H1 (cell line): ENCODE data around the gene ZNF808. TPM values are rescaled to one million over a fixed set of nuclear protein-coding genes. Genes with fewer than 3 reads are reported as not detected.

Experiments used
- CTCF ChIA-PET: fragments of 300-600 bp; sonication (Branson Sonifier 250); formaldehyde crosslinking; loops from one replicate; lab custom pipeline; 2021; ENCODE audit not compliant: partially characterized antibody; lab: Charles Lee
- POLR2A ChIA-PET: fragments of 300-600 bp; sonication (Branson Sonifier 250); formaldehyde crosslinking; loops from one replicate; lab custom pipeline; 2021; ENCODE audit warnings: inconsistent platforms; ENCODE audit not compliant: partially characterized antibody; lab: Charles Lee
- DNase-seq, 2 experiments: peaks; one replicate each; pipeline versions ENCODE4 v3.0.0 to v3.0.0-alpha.2; 2010 to 2022; ENCODE audit warnings: low spot score in 2 of 2, low read depth in 1 of 2, mixed read lengths in 1 of 2
- FAIRE-seq: peaks from 2 replicates; lab custom pipeline; 2011; peaks lifted over from hg19 to GRCh38; lab: Jason Lieb, UNC
- H2AFZ ChIP-seq: 2 replicates; pipeline ENCODE4 v1.8.1; 2012; ENCODE audit warnings: low read length, inconsistent platforms
- H2AK5ac ChIP-seq: 2 replicates; pipeline ENCODE4 v1.6.1; 2013; ENCODE audit warnings: low read depth, low read length
- H2BK120ac ChIP-seq: replicated peaks from 2 replicates; pipeline ENCODE3; 2013; ENCODE audit warnings: low read depth, low read length, inconsistent platforms
- H2BK12ac ChIP-seq: 2 replicates; pipeline ENCODE4 v1.6.1; 2013; ENCODE audit warnings: low read depth, low read length
- H2BK15ac ChIP-seq: 2 replicates; pipeline ENCODE4 v1.6.1; 2013; ENCODE audit warnings: low read length
- H2BK20ac ChIP-seq: 2 replicates; pipeline ENCODE4 v1.6.1; 2013; ENCODE audit warnings: low read length
- H2BK5ac ChIP-seq: 2 replicates; pipeline ENCODE4 v1.6.1; 2013; ENCODE audit warnings: low read depth, low read length
- H3K14ac ChIP-seq: 2 replicates; pipeline ENCODE4 v1.6.1; 2013; ENCODE audit warnings: inconsistent platforms; ENCODE audit not compliant: insufficient read length
- H3K18ac ChIP-seq: 2 replicates; pipeline ENCODE4 v1.6.1; 2013; ENCODE audit warnings: low read length; ENCODE audit errors: extremely low read depth
- H3K23ac ChIP-seq: 2 replicates; pipeline ENCODE4 v1.6.1; 2013; ENCODE audit warnings: inconsistent platforms; ENCODE audit not compliant: insufficient read length
- H3K23me2 ChIP-seq: 2 replicates; pipeline ENCODE4 v1.6.1; 2013; ENCODE audit warnings: low read depth, low read length
- H3K27ac ChIP-seq: 2 replicates; pipeline ENCODE4 v1.6.1; 2011; ENCODE audit warnings: low read depth, low read length, inconsistent platforms
- H3K27me3 ChIP-seq, 4 experiments: replicated peaks in 1 of 4; 1 replicate in 1 of 4; 2 replicates in 3 of 4; pipeline versions ENCODE4 v1.6.1 to v1.8.1; 2011 to 2013; ENCODE audit warnings: low read length in 3 of 4, mild to moderate bottlenecking in 3 of 4, inconsistent platforms in 2 of 4, mixed read lengths in 2 of 4, moderate library complexity in 1 of 4; ENCODE audit not compliant: control insufficient read depth in 3 of 4, insufficient read depth in 3 of 4; ENCODE audit errors: extremely low read depth in 1 of 4
- H3K36me3 ChIP-seq, 4 experiments: 2 replicates each; pipeline versions ENCODE4 v1.6.1 to v1.8.1; 2011 to 2013; ENCODE audit warnings: mild to moderate bottlenecking in 4 of 4, low read length in 3 of 4, moderate library complexity in 2 of 4, control low read depth in 1 of 4, inconsistent platforms in 1 of 4; ENCODE audit not compliant: insufficient read depth in 4 of 4, control insufficient read depth in 2 of 4
- H3K4ac ChIP-seq: replicated peaks from 2 replicates; pipeline ENCODE3; 2013; ENCODE audit warnings: low read length, low read depth, mixed read lengths, inconsistent platforms; ENCODE audit not compliant: insufficient read length
- H3K4me1 ChIP-seq, 4 experiments: replicated peaks in 1 of 4; 1 replicate in 1 of 4; 2 replicates in 3 of 4; pipeline versions ENCODE4 v1.6.1 to v1.8.1; 2011 to 2013; ENCODE audit warnings: low read length in 3 of 4, inconsistent platforms in 2 of 4, mixed read lengths in 1 of 4; ENCODE audit not compliant: insufficient read depth in 4 of 4, control insufficient read depth in 3 of 4
- H3K4me2 ChIP-seq, 2 experiments: 2 replicates each; pipeline versions ENCODE4 v1.6.1 to v1.8.1; 2011 to 2013; ENCODE audit warnings: low read depth in 2 of 2, low read length in 2 of 2, control low read depth in 1 of 2, inconsistent platforms in 1 of 2, mild to moderate bottlenecking in 1 of 2; ENCODE audit not compliant: insufficient read depth in 1 of 2
- H3K4me3 ChIP-seq, 4 experiments: fragments of 200-600, 300-600 bp in 1 of 4; sonication (generic), shearing (Covaris generic), sonication (Bioruptor Twin) in 1 of 4; 2 replicates each; pipeline versions ENCODE4 v1.5.1 to v1.8.1; 2011 to 2016; ENCODE audit warnings: low read length in 4 of 4, low read depth in 3 of 4, control low read depth in 2 of 4, inconsistent platforms in 2 of 4, mild to moderate bottlenecking in 2 of 4, mixed read lengths in 1 of 4, moderate library complexity in 1 of 4; ENCODE audit not compliant: insufficient read depth in 2 of 4; ENCODE audit errors: extremely low read depth in 1 of 4
- H3K56ac ChIP-seq: replicated peaks from 2 replicates; pipeline ENCODE3; 2013; ENCODE audit warnings: low read depth, mild to moderate bottlenecking, mixed read lengths, low read length, inconsistent platforms; ENCODE audit not compliant: insufficient read length
- H3K79me1 ChIP-seq: 2 replicates; pipeline ENCODE4 v1.6.1; 2013; ENCODE audit warnings: low read depth, low read length, control low read depth
- H3K79me2 ChIP-seq, 2 experiments: 2 replicates each; pipeline versions ENCODE4 v1.6.1 to v1.8.1; 2012 to 2013; ENCODE audit warnings: low read length in 2 of 2, mild to moderate bottlenecking in 2 of 2, inconsistent platforms in 1 of 2; ENCODE audit not compliant: insufficient read depth in 2 of 2, control insufficient read depth in 1 of 2
- H3K9ac ChIP-seq, 4 experiments: replicated peaks in 1 of 4; 1 replicate in 1 of 4; 2 replicates in 3 of 4; pipeline versions ENCODE4 v1.6.1 to v1.8.1; 2011 to 2013; ENCODE audit warnings: low read depth in 3 of 4, low read length in 3 of 4, control low read depth in 2 of 4, mild to moderate bottlenecking in 2 of 4, moderate library complexity in 2 of 4, inconsistent platforms in 1 of 4; ENCODE audit errors: extremely low read depth in 1 of 4
- H3K9me3 ChIP-seq, 2 experiments: 2 replicates each; pipeline versions ENCODE4 v1.6.1 to v1.8.1; 2012 to 2013; ENCODE audit warnings: mild to moderate bottlenecking in 2 of 2, moderate library complexity in 2 of 2, control low read depth in 1 of 2, inconsistent platforms in 1 of 2, low read depth in 1 of 2, low read length in 1 of 2, mixed read lengths in 1 of 2; ENCODE audit not compliant: insufficient read depth in 2 of 2
- H4K20me1 ChIP-seq, 2 experiments: replicated peaks in 1 of 2; 2 replicates each; pipeline versions ENCODE3 to v1.8.1; 2011 to 2013; ENCODE audit warnings: inconsistent platforms in 2 of 2, low read length in 2 of 2, mild to moderate bottlenecking in 1 of 2; ENCODE audit not compliant: insufficient read depth in 2 of 2, control insufficient read depth in 1 of 2
- H4K5ac ChIP-seq: 2 replicates; pipeline ENCODE4 v1.6.1; 2013; ENCODE audit warnings: low read length, low read depth, mixed read lengths, inconsistent platforms; ENCODE audit not compliant: insufficient read length
- H4K8ac ChIP-seq: 2 replicates; pipeline ENCODE4 v1.8.0; 2013; ENCODE audit warnings: mild to moderate bottlenecking, moderate library complexity, low read length, inconsistent platforms; ENCODE audit not compliant: insufficient read depth; ENCODE audit errors: extremely low read depth
- H4K91ac ChIP-seq: replicated peaks from 2 replicates; pipeline ENCODE3; 2013; ENCODE audit warnings: low read length, mixed read lengths, inconsistent platforms; ENCODE audit not compliant: insufficient read length
- BACH1 ChIP-seq: IDR thresholded peaks from 2 replicates; pipeline ENCODE4 v1.6.1; 2012; ENCODE audit warnings: low read length, improper control_type of control experiment
- CEBPB ChIP-seq: IDR thresholded peaks from 2 replicates; pipeline ENCODE4 v1.6.1; 2012; ENCODE audit warnings: low read depth, low read length
- PHF8 ChIP-seq: fragments of 200-600 bp; sonication (generic); conservative IDR thresholded peaks from 2 replicates; pipeline ENCODE4 v1.7.1; 2012; ENCODE audit warnings: low read depth, mild to moderate bottlenecking, inconsistent platforms, low read length, moderate library complexity
- SP4 ChIP-seq: IDR thresholded peaks from 2 replicates; pipeline ENCODE4 v1.6.1; 2012; ENCODE audit warnings: low read length, inconsistent platforms
- WGBS, 2 experiments: shearing (Covaris generic) in 1 of 2; methylation state at CpG; one replicate each; pipeline versions ENCODE4 v1.1.6 to v1.1.7; 2013 to 2015; ENCODE audit warnings: low lambda C conversion rate in 2 of 2, mixed read lengths in 2 of 2, inconsistent platforms in 1 of 2, low coverage in 1 of 2, missing lambda C conversion rate in 1 of 2; ENCODE audit not compliant: insufficient replicate concordance in 2 of 2, insufficient coverage in 1 of 2, insufficient read length in 1 of 2; ENCODE audit errors: extremely low coverage in 1 of 2, missing lambda C conversion rate in 1 of 2; 5-methylcytosine and 5-hydroxymethylcytosine counted together
- polyA plus RNA-seq, 7 experiments: library from polyadenylated mRNA; depleted of rRNA in 3 of 7; stranded (reverse) in 5 of 7; unstranded in 2 of 7; fragments of >200 nt in 5 of 7; fragments of 200-250 nt in 2 of 7; gene quantifications; 1 replicate in 5 of 7; 2 replicates in 1 of 7; 4 replicates in 1 of 7; pipeline versions ENCODE4 v1.2.1 to v1.2.3, GENCODE V29; 2011 to 2013; ENCODE audit warnings: missing spikeins in 2 of 7, mixed read lengths in 2 of 7
- total RNA-seq: library from RNA; stranded (reverse); fragmentation: NEBNext Ultra II Directional; extraction: Animal tissue kit (Norgen Biotek cat#: 25700); gene quantifications from 2 replicates; pipeline ENCODE4 v1.2.1, GENCODE V29; 2021

Gene ZNF808
- total and polyA plus RNA-seq, 2 of the 8 experiments (the other 6 are each of a cell fraction or from before 2014, with no cell fraction given), result 3.9 to 25.9 TPM

- H4K8ac ChIP-seq, result no peak overlapping the region
- no peaks in the 10 kb centered on the region for H3K36me3 ChIP-seq
- no peak overlapping the region for H4K5ac ChIP-seq
- H2BK20ac ChIP-seq, result no peak overlapping the region
- no peak overlapping the region for H2AK5ac ChIP-seq
- no peak overlapping the region for H3K23ac ChIP-seq
- H3K79me2 ChIP-seq, result no peaks in the 10 kb centered on the region
- no peak overlapping the region for H2AFZ ChIP-seq
- no peaks in the 10 kb centered on the region for H3K23me2 ChIP-seq
- H4K20me1 ChIP-seq, result no peaks in the 10 kb centered on the region
- DNase-seq (no peak), FAIRE-seq (no peak)
- no peak overlapping the region for H4K91ac ChIP-seq
- H3K27me3 ChIP-seq, result no peaks in the 10 kb centered on the region
- 73% methylated on average over 4 of the region's 4 CpGs; no CpG with 5 or more reads in 1 of the 2 experiments for WGBS, 2 experiments
- POLR2A ChIA-PET, result interaction anchor here (1.4 kb wide), 1 partner anchor 17 kb away, joined by 4 read pairs; no protein-coding TSS in a partner anchor
- H3K9ac ChIP-seq, result no peak overlapping the region
- H3K18ac ChIP-seq, result no peak overlapping the region
- CTCF ChIA-PET, result no interaction called here
- no peak overlapping the region for H3K14ac ChIP-seq
- 0 out of 2 replicates have a peak overlapping the region, but pooled peaks have one; percentile 40 for H2BK15ac ChIP-seq
- no peak overlapping the region for H3K56ac ChIP-seq
- no peak overlapping the region; a peak in 1 of 8 replicates for H3K4me3 ChIP-seq
- no peak overlapping the region for H3K4ac ChIP-seq
- no peak overlapping the region for H2BK120ac ChIP-seq
- no peak overlapping the region for H2BK5ac ChIP-seq
- peaks cover 2 to 14% (median 10%) of the 10 kb centered on the region in 4 experiments; a peak in 5 of 7 replicates for H3K4me1 ChIP-seq
- H3K79me1 ChIP-seq, result no peaks in the 10 kb centered on the region
- H3K9me3 ChIP-seq, result no peaks in the 10 kb centered on the region
- H3K27ac ChIP-seq, result no peak overlapping the region
- H2BK12ac ChIP-seq, result no peak overlapping the region
- TF ChIP-seq SP4, result no peak
- TF ChIP-seq CEBPB, result 0 out of 2 replicates have a peak, but pooled peaks have one; percentile 19
- TF ChIP-seq PHF8, result no peak
- no peak for TF ChIP-seq BACH1
- H3K4me2 ChIP-seq, result peak overlapping the region; percentile 21 to 33; a peak in 1 of 4 replicates
Measured at GRCh38 chr19:52520013-52520412, 7.5 kb upstream of the ZNF808 start.
